Measurements from ENCODE around the gene ZC2HC1C. TPM values are rescaled to one million over a fixed set of nuclear protein-coding genes. Genes with fewer than 3 reads are reported as not detected.

ZC2HC1C gene
- total RNA-seq, 1 donor from 2014 or later, result 1.9 TPM

- DNase-seq (ENCODE audit: low read depth), result no peak
- TF ChIP-seq CTCF (conservative IDR thresholded peaks at IDR 0.05; ENCODE audit: low read depth, low read length), result no peak
- H3K4me3 ChIP-seq (ENCODE audit: low read depth, low read length), result no peak overlapping the region
Measured at GRCh38 chr14:75077794-75078193, 8.4 kb downstream of the ZC2HC1C start.

- no peak overlapping the region for H3K4me3 ChIP-seq (ENCODE audit: low read depth, low read length)
- no peak for DNase-seq (ENCODE audit: low read depth)
- no peak for TF ChIP-seq CTCF (conservative IDR thresholded peaks at IDR 0.05; ENCODE audit: low read depth, low read length)
Measured at GRCh38 chr14:75079521-75079920, 10.1 kb downstream of the ZC2HC1C start.

- TF ChIP-seq CTCF (conservative IDR thresholded peaks at IDR 0.05; ENCODE audit: low read depth, low read length), result no peak
- H3K4me3 ChIP-seq (ENCODE audit: low read depth, low read length), result no peak overlapping the region
- no peak for DNase-seq (ENCODE audit: low read depth)
Measured at GRCh38 chr14:75081660-75082229, 12.3 kb downstream of the ZC2HC1C start.

GRCh38 chr14:75083271-75083670, 13.8 kb downstream of the ZC2HC1C start:
- no peak for TF ChIP-seq CTCF (conservative IDR thresholded peaks at IDR 0.05; ENCODE audit: low read depth, low read length)
- H3K4me3 ChIP-seq (ENCODE audit: low read depth, low read length), result no peak overlapping the region
- DNase-seq (ENCODE audit: low read depth), result no peak

- no peak for DNase-seq (ENCODE audit: low read depth)
- peak; percentile 49 for TF ChIP-seq CTCF (conservative IDR thresholded peaks at IDR 0.05; ENCODE audit: low read depth, low read length)
Measured at GRCh38 chr14:75084513-75084912, 15.1 kb downstream of the ZC2HC1C start.

GRCh38 chr14:75088153-75088552, 18.7 kb downstream of the ZC2HC1C start:
- TF ChIP-seq CTCF (conservative IDR thresholded peaks at IDR 0.05; ENCODE audit: low read depth, low read length), result no peak
- DNase-seq (ENCODE audit: low read depth), result no peak
- H3K4me3 ChIP-seq (ENCODE audit: low read depth, low read length), result no peak overlapping the region

More at GRCh38 chr14:75084513-75084912, 15.1 kb downstream of the ZC2HC1C start:
- H3K4me3 ChIP-seq (ENCODE audit: low read depth, low read length), result no peak overlapping the region

All from epithelial cell of proximal tubule (primary cell).